ENCODE measurements around the gene MAP2K7.

The MAP2K7 gene

DNA sequence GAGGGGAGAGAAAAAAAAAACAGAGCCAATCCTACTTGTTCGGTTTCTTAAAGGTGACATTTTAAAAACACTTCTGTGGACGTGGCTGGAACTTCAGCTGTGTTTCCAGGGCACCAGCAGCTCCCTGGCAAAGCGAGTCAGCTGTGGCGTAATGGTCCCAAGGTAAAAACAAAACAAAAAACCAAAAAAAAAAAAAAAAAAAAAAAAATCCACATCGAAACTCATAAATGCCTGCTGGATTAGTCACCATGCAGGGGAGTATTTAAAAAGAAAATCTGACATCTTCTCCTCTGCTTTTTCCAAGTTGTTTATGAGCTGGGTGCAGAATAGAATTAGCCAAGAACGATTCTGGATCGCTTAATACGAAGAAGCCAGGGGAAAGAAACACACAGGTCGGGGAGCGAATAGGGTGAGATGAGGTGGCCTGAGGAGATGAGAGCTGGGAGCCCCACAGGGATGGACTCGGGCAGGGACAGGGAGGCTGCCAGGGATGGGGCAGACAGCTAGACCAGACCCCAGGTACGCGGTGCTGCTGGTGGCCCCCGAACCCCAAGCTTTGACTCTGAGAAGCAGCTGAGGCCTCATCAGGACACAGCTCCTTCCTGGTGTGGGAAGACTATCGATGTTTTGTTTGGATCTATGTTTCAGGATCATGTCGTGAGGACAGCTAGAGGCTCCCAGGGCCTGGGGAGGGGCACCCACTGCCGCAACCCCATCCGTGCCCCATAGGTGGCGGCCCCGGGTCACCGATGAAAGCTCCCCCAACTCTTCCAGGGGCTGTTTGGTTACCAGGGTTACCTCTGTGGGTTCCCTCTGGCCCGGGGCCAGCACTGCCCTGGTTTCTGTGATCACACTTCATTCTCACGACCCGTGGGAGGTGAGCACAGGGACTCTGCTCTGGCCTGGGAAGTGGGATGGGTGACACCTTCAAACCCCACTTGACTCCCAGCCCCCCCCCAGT is 25.3 kb downstream of the MAP2K7 start:
- TF ChIP-seq, protein P1, sequence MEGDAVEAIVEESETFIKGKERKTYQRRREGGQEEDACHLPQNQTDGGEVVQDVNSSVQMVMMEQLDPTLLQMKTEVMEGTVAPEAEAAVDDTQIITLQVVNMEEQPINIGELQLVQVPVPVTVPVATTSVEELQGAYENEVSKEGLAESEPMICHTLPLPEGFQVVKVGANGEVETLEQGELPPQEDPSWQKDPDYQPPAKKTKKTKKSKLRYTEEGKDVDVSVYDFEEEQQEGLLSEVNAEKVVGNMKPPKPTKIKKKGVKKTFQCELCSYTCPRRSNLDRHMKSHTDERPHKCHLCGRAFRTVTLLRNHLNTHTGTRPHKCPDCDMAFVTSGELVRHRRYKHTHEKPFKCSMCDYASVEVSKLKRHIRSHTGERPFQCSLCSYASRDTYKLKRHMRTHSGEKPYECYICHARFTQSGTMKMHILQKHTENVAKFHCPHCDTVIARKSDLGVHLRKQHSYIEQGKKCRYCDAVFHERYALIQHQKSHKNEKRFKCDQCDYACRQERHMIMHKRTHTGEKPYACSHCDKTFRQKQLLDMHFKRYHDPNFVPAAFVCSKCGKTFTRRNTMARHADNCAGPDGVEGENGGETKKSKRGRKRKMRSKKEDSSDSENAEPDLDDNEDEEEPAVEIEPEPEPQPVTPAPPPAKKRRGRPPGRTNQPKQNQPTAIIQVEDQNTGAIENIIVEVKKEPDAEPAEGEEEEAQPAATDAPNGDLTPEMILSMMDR (IDR thresholded peaks at IDR 0.05) = peak; percentile 52

DNA sequence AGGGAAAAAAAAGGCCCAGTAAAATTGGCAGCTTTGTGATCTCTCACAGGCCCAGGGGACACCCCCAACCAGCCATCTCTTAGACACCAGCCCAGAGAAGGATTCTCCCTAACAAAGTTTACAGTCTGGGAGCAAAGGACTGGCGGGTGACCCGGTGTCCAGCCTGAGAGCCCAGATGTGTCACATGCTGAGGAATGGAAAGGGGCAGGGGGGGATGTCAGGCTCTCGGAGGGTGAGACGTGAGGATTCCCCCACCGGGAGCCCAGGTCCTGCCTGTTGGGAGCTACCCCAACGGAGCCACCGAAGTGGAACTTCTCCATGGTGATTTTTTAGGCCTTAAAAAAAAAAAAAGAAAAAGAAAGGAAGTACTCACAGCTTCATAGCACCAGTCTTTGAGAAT is 27.1 kb downstream of the MAP2K7 start:
- TF ChIP-seq, protein P1 (IDR thresholded peaks at IDR 0.05) = no peak

DNA sequence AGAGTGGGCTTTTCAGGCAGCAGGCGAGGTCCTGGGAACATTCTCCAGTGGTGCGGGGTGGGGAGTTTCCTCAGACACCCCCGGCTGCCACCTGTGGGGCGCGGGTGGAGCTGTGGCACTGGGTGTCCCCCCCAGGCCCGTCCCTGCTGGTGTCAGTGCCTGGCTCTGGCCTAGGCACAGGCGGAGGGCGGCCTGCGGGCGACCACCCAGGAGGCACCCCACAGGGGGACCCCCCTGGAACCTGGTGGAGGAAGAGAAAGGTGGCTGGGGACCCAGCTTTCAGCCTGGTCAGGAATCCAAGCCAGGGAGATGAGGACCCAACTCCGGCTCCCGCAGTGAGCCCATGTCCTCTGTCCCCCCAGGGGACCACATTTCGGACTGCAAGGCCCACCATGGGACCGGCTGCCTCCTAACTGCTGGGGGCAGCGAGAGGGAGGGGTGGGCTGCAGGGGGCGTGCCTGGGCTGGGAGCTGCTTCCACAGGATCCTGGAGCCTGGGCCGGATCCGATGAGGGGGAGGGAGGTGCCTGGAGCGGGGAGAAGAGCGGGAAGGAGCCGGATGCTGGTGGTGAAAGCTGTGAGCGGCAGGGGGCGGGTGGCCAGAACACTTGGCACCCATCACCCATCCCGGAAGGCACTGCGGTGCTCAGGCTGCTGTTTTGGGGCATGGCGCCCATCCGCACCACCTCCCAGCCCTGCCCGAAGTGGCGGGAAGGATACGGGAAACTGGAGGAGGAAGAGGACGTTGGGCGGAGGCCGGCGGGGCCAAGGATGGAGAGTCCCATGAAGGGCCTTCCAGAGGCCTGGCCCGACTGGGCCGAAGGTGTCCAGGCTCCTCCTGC is 27.8 kb downstream of the MAP2K7 start:
- TF ChIP-seq, protein P1 (IDR thresholded peaks at IDR 0.05) = no peak

DNA sequence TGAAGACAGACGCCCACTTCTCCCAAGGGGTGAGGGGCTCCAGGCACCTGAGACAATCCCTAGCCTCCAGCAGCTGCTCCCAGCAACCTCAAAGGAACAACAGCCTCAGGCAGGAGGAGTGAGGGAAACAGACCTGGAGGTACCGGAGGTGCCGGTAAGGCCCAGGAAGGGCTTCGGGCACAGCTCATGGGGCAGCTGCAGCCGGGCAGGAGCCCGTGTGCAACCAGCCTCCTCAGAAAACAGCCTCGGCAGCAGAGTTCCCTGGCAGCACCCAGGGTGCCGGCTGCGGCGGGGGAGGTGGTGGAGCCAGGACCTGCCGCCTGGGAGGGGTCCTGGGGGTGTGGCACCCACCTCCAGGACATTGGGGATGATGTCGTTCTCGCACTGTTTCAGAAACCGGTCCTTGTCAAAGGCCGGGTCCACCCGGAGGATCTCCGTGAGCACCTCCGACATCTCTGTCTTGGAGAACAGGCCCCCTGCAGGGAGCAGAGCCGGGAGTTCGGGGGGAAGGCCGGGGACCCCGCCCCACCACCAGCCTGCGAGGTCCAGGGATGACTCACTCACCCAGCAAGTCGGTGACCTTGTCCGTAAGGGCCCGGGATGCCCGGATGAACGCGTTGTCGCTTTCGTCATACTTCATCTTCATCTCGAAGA is 28.7 kb downstream of the MAP2K7 start:
- TF ChIP-seq, protein P1 (IDR thresholded peaks at IDR 0.05) = no peak

DNA sequence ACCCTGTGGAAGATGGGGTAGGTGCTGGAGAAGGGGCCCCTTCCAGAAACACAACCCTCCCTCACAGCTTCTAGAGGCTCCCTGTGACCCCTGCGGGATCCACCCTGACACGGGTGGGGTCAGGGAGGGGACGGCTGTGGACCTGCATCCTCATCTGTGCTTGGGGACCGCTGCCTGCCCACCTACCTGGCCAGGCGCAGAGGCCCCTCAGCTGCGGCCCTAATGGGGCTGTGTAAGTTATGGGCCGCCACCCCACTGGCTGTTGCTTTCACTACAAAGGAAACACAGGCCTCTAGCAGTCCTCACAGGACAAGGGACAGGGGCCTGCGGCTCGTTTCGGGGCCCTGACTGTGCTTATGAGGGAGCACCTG is 29.2 kb downstream of the MAP2K7 start:
- TF ChIP-seq, protein P1 (IDR thresholded peaks at IDR 0.05) = no peak

DNA sequence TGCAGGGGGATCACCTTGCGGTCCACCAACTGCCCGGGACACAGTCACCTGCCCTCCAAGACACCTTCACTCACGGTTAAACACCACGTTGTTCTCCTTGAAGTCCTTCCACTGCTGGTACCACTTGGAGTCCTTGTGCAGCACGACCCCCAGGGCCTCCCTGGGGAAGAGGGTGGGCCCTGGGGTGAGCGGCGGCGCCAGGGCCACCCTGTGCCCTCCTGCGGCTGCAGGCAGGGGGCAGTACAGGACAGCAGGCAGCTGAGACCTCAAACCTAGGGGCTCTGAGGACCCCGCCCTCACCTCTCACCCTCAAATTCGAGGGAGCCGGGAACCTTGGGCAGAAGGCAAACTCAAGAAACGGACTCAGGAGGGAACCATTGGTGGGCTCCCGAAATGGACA is 29.7 kb downstream of the MAP2K7 start:
- TF ChIP-seq, protein P1 (IDR thresholded peaks at IDR 0.05) = peak; percentile 49

Measured in LNCAP (cell line).